GM12878 (cell line): ENCODE data around the gene PCIF1. TPM values are rescaled to one million over a fixed set of nuclear protein-coding genes. Genes with fewer than 3 reads are reported as not detected.

Experiments used
- ATAC-seq: fragments of 200-7000 bp; cut with Tn5 transposase; 3 replicates; pipeline ENCODE4 v1.9.1; 2020; ENCODE audit warnings: mild to moderate bottlenecking, moderate library complexity
- BruUV-seq: library from RNA; stranded (reverse); fragments of 400-500 nt; replicated peaks from 2 replicates; lab custom pipeline; 2021; lab: Mats Ljungman, UMichigan
- CTCF ChIA-PET: fragments of 300-600 bp; sonication (Branson Sonifier 250); formaldehyde crosslinking; extraction: SDS; loops from one replicate; lab custom pipeline; 2021; ENCODE audit warnings: inconsistent platforms; lab: Yijun Ruan, JAX
- POLR2A ChIA-PET: fragments of 350-600 bp; formaldehyde crosslinking; extraction: SDS; loops from one replicate; lab custom pipeline; 2021; ENCODE audit warnings: inconsistent platforms; lab: Charles Lee
- RAD21 ChIA-PET: fragments of 300-600 bp; sonication (Branson Sonifier 250); formaldehyde crosslinking; loops from one replicate; lab custom pipeline; 2023; ENCODE audit warnings: antibody characterized with exemption; ENCODE audit not compliant: unreplicated experiment; lab: Charles Lee
- SMC1A ChIA-PET: fragments of 300-600 bp; sonication (Branson Sonifier 250); formaldehyde crosslinking; loops from one replicate; lab custom pipeline; 2023; ENCODE audit not compliant: unreplicated experiment, uncharacterized antibody; lab: Charles Lee
- DNase-seq: peaks from one replicate; pipeline ENCODE4 v3.0.0-alpha.2; 2011; ENCODE audit warnings: low read depth, low spot score
- FAIRE-seq: peaks from 3 replicates; lab custom pipeline; 2011; peaks lifted over from hg19 to GRCh38; lab: Jason Lieb, UNC
- H2AFZ ChIP-seq: 2 replicates; pipeline ENCODE4 v1.6.0; 2011; ENCODE audit warnings: low read depth, low read length, control low read depth; ENCODE audit not compliant: control insufficient read depth
- H3K27ac ChIP-seq: 2 replicates; pipeline ENCODE4 v1.5.1; 2011; ENCODE audit warnings: control low read depth; ENCODE audit not compliant: control insufficient read depth, insufficient read depth
- H3K27me3 ChIP-seq, 2 experiments: replicated peaks in 1 of 2; 2 replicates each; pipeline versions ENCODE4 v1.6.0 to v1.6.1; 2011; ENCODE audit warnings: low read length in 1 of 2; ENCODE audit not compliant: control insufficient read depth in 2 of 2, insufficient read depth in 2 of 2
- H3K36me3 ChIP-seq, 2 experiments: 2 replicates each; pipeline ENCODE4 v1.5.1; 2011; ENCODE audit warnings: low read length in 1 of 2; ENCODE audit not compliant: control insufficient read depth in 2 of 2, insufficient read depth in 2 of 2
- H3K4me1 ChIP-seq: 2 replicates; pipeline ENCODE4 v1.6.1; 2011; ENCODE audit warnings: mild to moderate bottlenecking, low read length, moderate library complexity, mixed read lengths; ENCODE audit not compliant: control insufficient read depth, insufficient read depth
- H3K4me2 ChIP-seq: 2 replicates; pipeline ENCODE4 v1.6.0; 2011; ENCODE audit warnings: control low read depth; ENCODE audit not compliant: control insufficient read depth, insufficient read depth
- H3K4me3 ChIP-seq: fragments of 200-600 bp; sonication (generic); 2 replicates; pipeline ENCODE4 v1.5.1; 2016
- H3K79me2 ChIP-seq: 2 replicates; pipeline ENCODE4 v1.6.0; 2011; ENCODE audit warnings: low read length; ENCODE audit not compliant: control insufficient read depth, insufficient read depth
- H3K9ac ChIP-seq: 2 replicates; pipeline ENCODE4 v1.8.0; 2011; ENCODE audit warnings: low read length, control low read depth, mixed read lengths; ENCODE audit not compliant: control insufficient read depth, insufficient read depth
- H3K9me3 ChIP-seq: replicated peaks from 3 replicates; pipeline ENCODE4 v1.5.1; 2011; ENCODE audit warnings: mild to moderate bottlenecking, low read length; ENCODE audit not compliant: control insufficient read depth, insufficient read depth
- H4K20me1 ChIP-seq: 2 replicates; pipeline ENCODE4 v1.6.0; 2011; ENCODE audit not compliant: control insufficient read depth, insufficient read depth
- ASH2L ChIP-seq: fragments of 300-600, 200-600 bp; sonication (generic); IDR thresholded peaks from 2 replicates; pipeline ENCODE4 v1.6.1; 2017; ENCODE audit warnings: low read depth, mild to moderate bottlenecking, borderline replicate concordance
- DPF2 ChIP-seq: fragments of 450-650 bp; IDR thresholded peaks from 2 replicates; pipeline ENCODE4 v1.6.1; 2017; ENCODE audit warnings: mild to moderate bottlenecking
- GABPA ChIP-seq: IDR thresholded peaks from 2 replicates; pipeline ENCODE4 v1.6.1; 2014; ENCODE audit warnings: antibody characterized with exemption, low read depth, mild to moderate bottlenecking, inconsistent platforms
- PBX3 ChIP-seq: IDR thresholded peaks from 2 replicates; pipeline ENCODE4 v1.6.1; 2011; ENCODE audit warnings: mild to moderate bottlenecking, low read depth, low read length, moderate library complexity; ENCODE audit not compliant: insufficient replicate concordance
- WGBS: methylation state at CpG from one replicate; pipeline ENCODE4 v1.1.6; 2016; ENCODE audit warnings: low lambda C conversion rate; ENCODE audit not compliant: insufficient replicate concordance, insufficient coverage; ENCODE audit errors: missing lambda C conversion rate; 5-methylcytosine and 5-hydroxymethylcytosine counted together
- in situ Hi-C: fragments of 300-500 bp; cut with MboI; formaldehyde crosslinking; loops from 9 replicates; pipeline ENCODE4 v1.14.3; 2018; ENCODE audit warnings: mixed read lengths
- intact Hi-C: fragments of 100-400 bp; cut with micrococcal nuclease; formaldehyde crosslinking; loops from one replicate; pipeline ENCODE4 v1.14.2; 2022; ENCODE audit not compliant: unreplicated experiment
- polyA plus RNA-seq, 11 experiments: library from polyadenylated mRNA; depleted of rRNA in 4 of 11; unstranded in 6 of 11; stranded (reverse) in 5 of 11; fragments of >200 nt; fragmentation: Nextera tagmentation in 4 of 11; fragmentation: Illumina TruSeq in 1 of 11; extraction: Ambion mirVana in 4 of 11; extraction: Trizol in 1 of 11; gene quantifications; 1 replicate in 1 of 11; 2 replicates in 10 of 11; pipeline versions ENCODE4 v1.2.1 to v1.2.3, GENCODE V29; 2011 to 2016; ENCODE audit warnings: inconsistent platforms in 2 of 11, missing spikeins in 2 of 11, low read depth in 1 of 11
- total RNA-seq, 4 experiments: library from RNA; depleted of rRNA in 3 of 4; stranded (reverse); fragments of >200 nt in 3 of 4; fragmentation: Illumina TruSeq in 1 of 4; extraction: Trizol in 1 of 4; gene quantifications; 2 replicates each; pipeline versions ENCODE4 v1.2.1 to v1.2.3, GENCODE V29; 2013 to 2021
- TF ChIP-seq, protein P1 (sequence below): IDR thresholded peaks from 2 replicates; pipeline ENCODE4 v1.6.1; 2012; ENCODE audit warnings: low read depth, low read length, improper control_type of control experiment
- TF ChIP-seq, protein P2 (sequence below): fragments of 450-650 bp; IDR thresholded peaks from 2 replicates; pipeline ENCODE4 v1.6.1; 2017; ENCODE audit warnings: low read depth, mild to moderate bottlenecking, moderate library complexity

Gene PCIF1
- total and polyA plus RNA-seq, 10 of the 15 experiments (the other 5 are each of a cell fraction or from before 2014, with no cell fraction given) = 8.4 to 32.9 (median 17.6) TPM

- peaks cover 5% of the 10 kb centered on the region; the same call in 1 of the 2 replicates for H3K4me1 ChIP-seq
- TF ChIP-seq, protein P1, sequence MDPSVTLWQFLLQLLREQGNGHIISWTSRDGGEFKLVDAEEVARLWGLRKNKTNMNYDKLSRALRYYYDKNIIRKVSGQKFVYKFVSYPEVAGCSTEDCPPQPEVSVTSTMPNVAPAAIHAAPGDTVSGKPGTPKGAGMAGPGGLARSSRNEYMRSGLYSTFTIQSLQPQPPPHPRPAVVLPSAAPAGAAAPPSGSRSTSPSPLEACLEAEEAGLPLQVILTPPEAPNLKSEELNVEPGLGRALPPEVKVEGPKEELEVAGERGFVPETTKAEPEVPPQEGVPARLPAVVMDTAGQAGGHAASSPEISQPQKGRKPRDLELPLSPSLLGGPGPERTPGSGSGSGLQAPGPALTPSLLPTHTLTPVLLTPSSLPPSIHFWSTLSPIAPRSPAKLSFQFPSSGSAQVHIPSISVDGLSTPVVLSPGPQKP = no peak
- TF ChIP-seq, protein P2, sequence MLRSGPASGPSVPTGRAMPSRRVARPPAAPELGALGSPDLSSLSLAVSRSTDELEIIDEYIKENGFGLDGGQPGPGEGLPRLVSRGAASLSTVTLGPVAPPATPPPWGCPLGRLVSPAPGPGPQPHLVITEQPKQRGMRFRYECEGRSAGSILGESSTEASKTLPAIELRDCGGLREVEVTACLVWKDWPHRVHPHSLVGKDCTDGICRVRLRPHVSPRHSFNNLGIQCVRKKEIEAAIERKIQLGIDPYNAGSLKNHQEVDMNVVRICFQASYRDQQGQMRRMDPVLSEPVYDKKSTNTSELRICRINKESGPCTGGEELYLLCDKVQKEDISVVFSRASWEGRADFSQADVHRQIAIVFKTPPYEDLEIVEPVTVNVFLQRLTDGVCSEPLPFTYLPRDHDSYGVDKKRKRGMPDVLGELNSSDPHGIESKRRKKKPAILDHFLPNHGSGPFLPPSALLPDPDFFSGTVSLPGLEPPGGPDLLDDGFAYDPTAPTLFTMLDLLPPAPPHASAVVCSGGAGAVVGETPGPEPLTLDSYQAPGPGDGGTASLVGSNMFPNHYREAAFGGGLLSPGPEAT = no peak
- no peak for TF ChIP-seq ASH2L
- no peak for TF ChIP-seq PBX3
- TF ChIP-seq GABPA = no peak
- no peak for TF ChIP-seq DPF2
- H3K36me3 ChIP-seq = peaks cover 19 to 46% of the 10 kb centered on the region in 2 experiments
- intact Hi-C loops = no loop called here
- H3K27me3 ChIP-seq = no peaks in the 10 kb centered on the region
- H3K9me3 ChIP-seq = no peaks in the 10 kb centered on the region
- ChIA-PET SMC1A (interaction anchor here (0.6 kb wide), 1 partner anchor 246 kb away, joined by 3 read pairs; no protein-coding TSS in a partner anchor), CTCF (interaction anchor here (1.8 to 9.4 kb wide), 3 partner anchors 14 to 157 kb away, joined by 4 to 130 read pairs (median 120); partner anchors contain the start of gene ZNF335), RAD21 (interaction anchor here (6.3 kb wide), 1 partner anchor 22 kb away, joined by 66 read pairs; the partner anchor contains the start of gene PCIF1), POLR2A (interaction anchor here (0.8 to 1.4 kb wide), 3 partner anchors 7 to 13 kb away, joined by 3 to 5 read pairs (median 4); no protein-coding TSS in a partner anchor)
- no peak for DNase-seq
- no peak overlapping the region for H3K9ac ChIP-seq
- H4K20me1 ChIP-seq = no peaks in the 10 kb centered on the region
- WGBS = 93% methylated on average over 19 of the region's 19 CpGs
- no peak overlapping the region for H3K4me2 ChIP-seq
- in situ Hi-C loops = no loop called here
- no peak overlapping the region for H2AFZ ChIP-seq
- no peak overlapping the region for H3K27ac ChIP-seq
- BruUV-seq = no TSS peak
- no peaks in the 10 kb centered on the region for H3K79me2 ChIP-seq
- no peak for ATAC-seq
- FAIRE-seq = no peak
- no peak overlapping the region for H3K4me3 ChIP-seq
These were observed 22.8 kb downstream of the PCIF1 start for GRCh38 chr20:45957021-45957941.
